ENCODE data around the gene FN1. TPM values are rescaled to one million over a fixed set of nuclear protein-coding genes. Genes with fewer than 3 reads are reported as not detected.

FN1 gene
- total and polyA plus RNA-seq, 2 donors (not counting 1 experiment from before 2014, with no cell fraction given): 0.05 TPM; not detected in 1

GRCh38 chr2:215454519-215455246, 18.8 kb upstream of the FN1 start:
- no peaks in the 10 kb centered on the region for H3K79me2 ChIP-seq (ENCODE audit: control insufficient read depth, insufficient read depth, low read length)
- no peak overlapping the region for H3K9ac ChIP-seq (ENCODE audit: low read length)
- H3K36me3 ChIP-seq (replicated peaks in 1 of 2; ENCODE audit: control extremely low read depth in 1 of 2, control insufficient read depth in 1 of 2, extremely low read depth in 1 of 2, insufficient read depth in 2 of 2, low read length in 1 of 2): no peaks in the 10 kb centered on the region
- H2AFZ ChIP-seq (ENCODE audit: insufficient read depth, low read depth, low read length, poor library complexity, severe bottlenecking): no peak overlapping the region
- H3K4me3 ChIP-seq (ENCODE audit: control extremely low read depth in 1 of 5, extremely low read depth in 1 of 5, insufficient read depth in 1 of 5, low read depth in 2 of 5, low read length in 4 of 5): no peak overlapping the region
- H3K27me3 Mint-ChIP-seq: peaks cover 25% of the 10 kb centered on the region
- no peak overlapping the region for H3K4me2 ChIP-seq (replicated peaks; ENCODE audit: low read depth, low read length, poor library complexity, severe bottlenecking)
- ATAC-seq (ENCODE audit: low read depth): no peak
- no peaks in the 10 kb centered on the region for H3K4me1 ChIP-seq (ENCODE audit: control insufficient read depth in 2 of 2, insufficient read depth in 2 of 2, low read length in 2 of 2)
- POLR2A ChIA-PET: no interaction called here
- H3K9me3 ChIP-seq (ENCODE audit: control extremely low read depth in 1 of 3, control insufficient read depth in 2 of 3, insufficient read depth in 1 of 3, low read length in 2 of 3): no peaks in the 10 kb centered on the region
- intact Hi-C loops (cut with micrococcal nuclease): loop anchor here (1.0 kb wide), 2 partner anchors 466 to 477 kb away; no protein-coding TSS in a partner anchor
- H3K4me3 Mint-ChIP-seq: no peak overlapping the region
- CTCF ChIA-PET: interaction anchor here (0.8 to 4.5 kb wide), 13 partner anchors 10 to 479 kb away, joined by 3 to 28 read pairs (median 5); no protein-coding TSS in a partner anchor
- peak; percentile 41 for DNase-seq
- no peaks in the 10 kb centered on the region for H4K20me1 ChIP-seq (ENCODE audit: control insufficient read depth, insufficient read depth, low read length, poor library complexity, severe bottlenecking)
- no peak overlapping the region for H3K27ac Mint-ChIP-seq
- H3K4me1 Mint-ChIP-seq: no peaks in the 10 kb centered on the region
- no CpG with 5 or more reads among the region's 5 CpGs for WGBS (ENCODE audit: insufficient coverage)
- TF ChIP-seq EZH2 (IDR thresholded peaks at IDR 0.05; ENCODE audit: borderline replicate concordance, insufficient read depth, low read depth, low read length, poor library complexity, severe bottlenecking) (no peak), CTCF (IDR thresholded peaks at IDR 0.05) (peak; percentile 95)
- no peaks in the 10 kb centered on the region for H3K9me3 Mint-ChIP-seq (ENCODE audit: insufficient read depth)
- peaks cover 0 to 5% (median 2%) of the 10 kb centered on the region in 4 experiments for H3K27me3 ChIP-seq (replicated peaks in 1 of 4; ENCODE audit: control extremely low read depth in 1 of 4, control insufficient read depth in 3 of 4, insufficient read depth in 4 of 4, low read length in 3 of 4)
- H3K27ac ChIP-seq (ENCODE audit: low read length in 2 of 2): no peak overlapping the region

GRCh38 chr2:215452725-215453124, 16.9 kb upstream of the FN1 start:
- Mint-ChIP-seq H3K27me3 (peaks cover 29% of the 10 kb centered on the region), H3K9me3 (ENCODE audit: insufficient read depth) (no peaks in the 10 kb centered on the region), H3K27ac (no peak overlapping the region), H3K4me3 (no peak overlapping the region), H3K4me1 (no peaks in the 10 kb centered on the region)
- Histone ChIP-seq H3K4me1 (ENCODE audit: control insufficient read depth in 2 of 2, insufficient read depth in 2 of 2, low read length in 2 of 2) (no peaks in the 10 kb centered on the region), H3K4me2 (replicated peaks; ENCODE audit: low read depth, low read length, poor library complexity, severe bottlenecking) (no peak overlapping the region), H3K79me2 (ENCODE audit: control insufficient read depth, insufficient read depth, low read length) (no peaks in the 10 kb centered on the region), H3K4me3 (ENCODE audit: control extremely low read depth in 1 of 5, extremely low read depth in 1 of 5, insufficient read depth in 1 of 5, low read depth in 2 of 5, low read length in 4 of 5) (no peak overlapping the region), H3K27ac (ENCODE audit: low read length in 2 of 2) (no peak overlapping the region), H3K36me3 (replicated peaks in 1 of 2; ENCODE audit: control extremely low read depth in 1 of 2, control insufficient read depth in 1 of 2, extremely low read depth in 1 of 2, insufficient read depth in 2 of 2, low read length in 1 of 2) (no peaks in the 10 kb centered on the region), H3K27me3 (replicated peaks in 1 of 4; ENCODE audit: control extremely low read depth in 1 of 4, control insufficient read depth in 3 of 4, insufficient read depth in 4 of 4, low read length in 3 of 4) (peaks cover 0 to 8% (median 4%) of the 10 kb centered on the region in 4 experiments), H4K20me1 (ENCODE audit: control insufficient read depth, insufficient read depth, low read length, poor library complexity, severe bottlenecking) (no peaks in the 10 kb centered on the region), H3K9me3 (ENCODE audit: control extremely low read depth in 1 of 3, control insufficient read depth in 2 of 3, insufficient read depth in 1 of 3, low read length in 2 of 3) (no peaks in the 10 kb centered on the region), H3K9ac (ENCODE audit: low read length) (no peak overlapping the region), H2AFZ (ENCODE audit: insufficient read depth, low read depth, low read length, poor library complexity, severe bottlenecking) (no peak overlapping the region)
- no peak for TF ChIP-seq CTCF (IDR thresholded peaks at IDR 0.05)
- no peak for TF ChIP-seq EZH2 (IDR thresholded peaks at IDR 0.05; ENCODE audit: borderline replicate concordance, insufficient read depth, low read depth, low read length, poor library complexity, severe bottlenecking)
- intact Hi-C loops (cut with micrococcal nuclease): no loop called here
- 80% methylated on average over 2 of the region's 5 CpGs for WGBS (ENCODE audit: insufficient coverage)
- DNase-seq (no peak), ATAC-seq (ENCODE audit: low read depth) (no peak)
- ChIA-PET CTCF (interaction anchor here (0.8 to 4.5 kb wide), 4 partner anchors 375 to 467 kb away, joined by 3 to 28 read pairs (median 9); no protein-coding TSS in a partner anchor), POLR2A (no interaction called here)
